Ascending aorta (tissue), 2 donors: Measurements from ENCODE around the gene TGFB3. TPM values are rescaled to one million over a fixed set of nuclear protein-coding genes. Genes with fewer than 3 reads are reported as not detected.

ENCODE experiments used
- DNase-seq, 2 donors: peaks; one replicate each; pipeline ENCODE4 v3.0.0-alpha.2; 2019; ENCODE audit warnings: low spot score in 2 of 2
- H3K27ac ChIP-seq, 2 donors: fragments of 200-600 bp; sonication (generic); one replicate each; pipeline ENCODE4 v1.5.1; 2016 to 2017; ENCODE audit warnings: mild to moderate bottlenecking in 1 of 2
- H3K27me3 ChIP-seq: fragments of 200-600 bp; sonication (generic); one replicate; pipeline ENCODE4 v1.5.1; 2017
- H3K36me3 ChIP-seq, 2 donors: fragments of 200-600 bp; sonication (generic); one replicate each; pipeline ENCODE4 v1.5.1; 2016
- H3K4me1 ChIP-seq, 2 donors: fragments of 200-600 bp; sonication (generic); one replicate each; pipeline ENCODE4 v1.5.1; 2016 to 2017; ENCODE audit warnings: mild to moderate bottlenecking in 1 of 2
- H3K4me3 ChIP-seq, 2 donors: fragments of 200-600 bp; sonication (generic); one replicate each; pipeline ENCODE4 v1.5.1; 2016 to 2017; ENCODE audit warnings: mild to moderate bottlenecking in 1 of 2
- H3K9me3 ChIP-seq, 2 donors: fragments of 200-600 bp; sonication (generic); one replicate each; pipeline ENCODE4 v1.5.1; 2016
- intact Hi-C: fragments of 100-400 bp; cut with DNase I; formaldehyde crosslinking; loops from one replicate; pipeline ENCODE4 v1.15.1; 2023
- total RNA-seq: library from RNA; depleted of rRNA; stranded (reverse); fragments of >200 nt; gene quantifications from one replicate; pipeline ENCODE4 v1.1.0, GENCODE V29; 2016
- TF ChIP-seq, protein P1 (sequence below), 3 experiments: fragments of 200-600 bp in 2 of 3; fragments of 450-650 bp in 1 of 3; sonication (generic) in 2 of 3; IDR thresholded peaks; one replicate each; pipeline ENCODE4 v1.5.1; 2016 to 2019; ENCODE audit warnings: antibody characterized with exemption in 3 of 3, mild to moderate bottlenecking in 1 of 3, moderate library complexity in 1 of 3

Gene TGFB3
- total RNA-seq, 1 donor from 2014 or later, result 108 TPM

DNA sequence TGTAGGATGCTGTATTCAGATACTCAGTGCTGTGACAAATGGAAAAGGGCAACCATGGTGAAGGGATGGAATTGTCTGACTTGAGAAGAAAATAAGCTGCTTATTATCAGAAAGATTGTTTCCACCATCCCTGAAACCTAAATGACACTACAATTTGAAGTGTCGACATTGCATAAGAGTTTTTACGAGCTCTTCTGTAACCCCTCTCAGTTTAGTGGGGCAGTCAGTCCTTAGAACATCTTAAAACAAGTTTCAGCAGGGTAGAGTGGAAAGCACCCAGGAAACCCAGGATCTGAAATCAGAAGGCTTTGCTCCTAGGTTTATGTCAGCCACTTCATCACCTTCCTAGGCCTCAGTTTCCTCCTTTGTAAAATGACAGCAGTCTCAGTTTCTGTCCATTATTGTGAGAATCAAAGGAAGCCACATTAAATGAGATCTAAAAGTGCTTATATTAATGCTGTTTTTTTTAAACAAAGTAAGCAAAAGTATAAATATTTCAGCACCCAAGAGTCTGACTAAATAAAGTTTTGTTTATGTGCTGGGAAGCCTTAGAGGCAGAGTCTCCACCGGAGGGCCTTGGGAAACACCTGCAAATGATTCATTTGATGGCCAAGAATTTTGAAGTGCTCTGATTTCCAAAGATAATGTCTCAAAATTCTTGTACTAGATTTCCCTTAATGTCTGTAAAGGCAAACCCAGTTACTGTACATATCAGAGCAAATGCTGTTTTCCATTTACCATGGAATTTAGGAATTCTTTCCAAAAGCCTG, 5.6 kb upstream of the TGFB3 start:
- TF ChIP-seq, protein P1, sequence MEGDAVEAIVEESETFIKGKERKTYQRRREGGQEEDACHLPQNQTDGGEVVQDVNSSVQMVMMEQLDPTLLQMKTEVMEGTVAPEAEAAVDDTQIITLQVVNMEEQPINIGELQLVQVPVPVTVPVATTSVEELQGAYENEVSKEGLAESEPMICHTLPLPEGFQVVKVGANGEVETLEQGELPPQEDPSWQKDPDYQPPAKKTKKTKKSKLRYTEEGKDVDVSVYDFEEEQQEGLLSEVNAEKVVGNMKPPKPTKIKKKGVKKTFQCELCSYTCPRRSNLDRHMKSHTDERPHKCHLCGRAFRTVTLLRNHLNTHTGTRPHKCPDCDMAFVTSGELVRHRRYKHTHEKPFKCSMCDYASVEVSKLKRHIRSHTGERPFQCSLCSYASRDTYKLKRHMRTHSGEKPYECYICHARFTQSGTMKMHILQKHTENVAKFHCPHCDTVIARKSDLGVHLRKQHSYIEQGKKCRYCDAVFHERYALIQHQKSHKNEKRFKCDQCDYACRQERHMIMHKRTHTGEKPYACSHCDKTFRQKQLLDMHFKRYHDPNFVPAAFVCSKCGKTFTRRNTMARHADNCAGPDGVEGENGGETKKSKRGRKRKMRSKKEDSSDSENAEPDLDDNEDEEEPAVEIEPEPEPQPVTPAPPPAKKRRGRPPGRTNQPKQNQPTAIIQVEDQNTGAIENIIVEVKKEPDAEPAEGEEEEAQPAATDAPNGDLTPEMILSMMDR (IDR thresholded peaks at IDR 0.05), result no peak
- intact Hi-C loops, result loop anchor here (10.0 kb wide), 3 partner anchors 163 to 1393 kb away; no protein-coding TSS in a partner anchor
- H3K4me1 ChIP-seq, result peaks cover 11 to 53% of the 10 kb centered on the region in 2 donors

DNA sequence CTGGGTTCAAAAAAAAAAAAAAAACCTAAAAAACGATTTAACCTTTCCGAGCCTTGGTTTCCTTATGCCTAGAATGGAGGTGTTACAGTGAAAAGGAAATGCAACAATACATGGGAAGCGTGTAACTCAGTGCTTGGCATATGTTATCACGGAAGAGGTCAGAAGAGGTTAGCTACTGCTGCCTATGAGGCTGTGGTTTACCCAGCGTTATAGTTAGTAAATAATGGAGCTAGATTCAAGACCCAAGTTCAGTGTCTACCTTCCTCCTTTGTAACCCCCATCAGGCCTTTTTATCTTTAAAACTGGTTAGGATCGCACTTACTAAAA, 4.6 kb upstream of the TGFB3 start:
- H3K36me3 ChIP-seq, result no peaks in the 10 kb centered on the region

More for the DNA sequence above, 5.6 kb upstream of the TGFB3 start:
- no peak for DNase-seq
- Histone ChIP-seq H3K9me3 (no peaks in the 10 kb centered on the region), H3K27ac (peak overlapping the region; percentile 31 to 100), H3K36me3 (no peaks in the 10 kb centered on the region), H3K4me3 (no peak overlapping the region), H3K27me3 (no peaks in the 10 kb centered on the region)

DNA sequence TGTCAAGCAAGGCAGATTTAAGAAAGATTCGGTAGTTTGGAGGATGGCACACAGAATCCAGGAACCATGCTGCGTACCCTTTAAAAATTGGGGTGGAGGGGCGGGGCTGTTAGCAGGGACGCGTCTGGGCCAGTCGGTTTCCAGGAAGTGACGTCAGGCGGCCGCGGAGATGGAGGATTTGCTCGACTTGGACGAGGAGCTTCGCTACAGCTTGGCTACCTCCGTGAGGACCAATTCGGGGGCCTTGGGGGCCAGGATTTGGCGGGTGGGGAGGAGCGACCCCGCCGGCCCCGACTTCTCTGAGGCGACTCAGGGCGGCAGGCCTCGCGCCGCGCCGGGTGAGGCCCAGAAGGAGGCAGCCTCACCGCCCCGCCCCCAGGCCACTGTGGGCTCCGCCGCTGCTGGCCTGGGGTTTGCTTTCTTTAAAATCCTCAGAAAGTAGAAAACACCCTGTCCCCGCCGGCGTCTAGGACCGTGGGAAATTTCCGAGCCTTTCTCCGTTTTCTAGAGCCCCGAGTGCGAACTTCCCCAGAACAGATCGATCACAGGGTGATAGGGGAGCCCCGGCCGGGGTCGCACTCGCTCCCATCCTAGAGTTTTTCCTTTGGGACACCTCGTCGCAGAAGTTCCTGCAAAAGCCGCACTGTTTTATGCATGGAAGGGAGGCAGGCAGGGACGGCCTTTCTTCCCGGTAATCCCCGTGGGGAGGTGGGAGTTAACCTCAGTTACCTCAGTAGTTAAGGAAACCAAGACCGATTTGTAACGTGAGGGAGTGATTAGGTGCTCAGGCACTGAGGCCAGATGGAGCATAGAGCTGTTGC, 4.0 kb upstream of the TGFB3 start, which contains the start of gene IFT43:
Gene IFT43 (plus strand): TSS at position 146 of the 821 bp plus-strand sequence. CDS start 24 bp downstream, at position 170.
- H3K4me1 ChIP-seq, result peaks cover 11 to 41% of the 10 kb centered on the region in 2 donors
- no peaks in the 10 kb centered on the region for H3K27me3 ChIP-seq
- H3K27ac ChIP-seq, result peak within 1 kb of the TSS; percentile 99 to 100
- no peaks in the 10 kb centered on the region for H3K9me3 ChIP-seq
- H3K4me3 ChIP-seq, result peak within 1 kb of the TSS; percentile 68 to 89
- H3K36me3 ChIP-seq, result no peaks in the 10 kb centered on the region
- intact Hi-C loops, result loop anchor here (10.0 kb wide), 3 partner anchors 161 to 1391 kb away; no protein-coding TSS in a partner anchor
- DNase-seq, result peak; percentile 52 to 97
- TF ChIP-seq, protein P1 (IDR thresholded peaks at IDR 0.05), result no peak

More for the DNA sequence above, 4.6 kb upstream of the TGFB3 start:
- intact Hi-C loops, result loop anchor here (10.0 kb wide), 3 partner anchors 162 to 1392 kb away; no protein-coding TSS in a partner anchor
- Histone ChIP-seq H3K27ac (peak overlapping the region; percentile 99 to 100), H3K4me3 (peak overlapping the region; percentile 68 to 89), H3K9me3 (no peaks in the 10 kb centered on the region), H3K4me1 (peaks cover 8 to 45% of the 10 kb centered on the region in 2 donors), H3K27me3 (no peaks in the 10 kb centered on the region)
- no peak for DNase-seq
- TF ChIP-seq, protein P1 (IDR thresholded peaks at IDR 0.05), result no peak

DNA sequence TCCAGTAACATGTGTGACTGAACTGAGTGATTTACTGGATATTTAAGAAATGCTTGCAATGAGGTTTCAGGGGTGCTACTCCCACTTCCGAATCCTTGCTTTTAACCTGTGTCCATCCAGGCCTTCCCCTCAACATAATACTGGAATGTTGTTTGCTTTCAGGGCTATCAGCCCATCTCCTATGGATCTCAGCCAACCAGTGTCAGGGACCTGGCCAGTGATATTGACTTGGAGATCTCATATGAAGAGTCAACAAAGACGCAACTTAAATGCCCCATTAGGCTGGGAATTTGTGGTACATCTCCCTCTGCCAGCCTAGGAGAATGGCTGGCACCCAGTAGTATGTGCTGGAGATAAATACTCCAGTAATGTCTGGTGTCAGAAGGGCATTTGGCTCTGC, 2.9 kb upstream of the TGFB3 start:
- intact Hi-C loops, result loop anchor here (10.0 kb wide), 3 partner anchors 160 to 1390 kb away; no protein-coding TSS in a partner anchor
- H3K27ac ChIP-seq, result peak overlapping the region; percentile 99 to 100
- no peaks in the 10 kb centered on the region for H3K36me3 ChIP-seq

DNA sequence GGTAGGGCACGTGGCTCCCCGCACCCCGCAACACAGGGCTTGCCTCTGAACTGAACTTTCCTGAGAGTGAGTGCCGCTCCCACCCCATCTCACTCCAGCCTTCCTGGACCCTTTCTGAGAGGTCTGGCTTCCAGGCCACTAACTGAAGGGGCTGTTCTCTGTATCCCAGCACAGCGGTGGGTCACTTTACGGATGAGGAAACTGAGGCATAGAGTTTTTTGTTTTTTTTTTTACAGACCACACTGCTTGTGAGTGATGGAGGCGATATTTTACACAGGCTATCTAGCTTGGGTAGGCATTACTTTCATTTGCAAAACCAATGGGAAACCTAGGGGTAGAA, 1.2 kb upstream of the TGFB3 start:
- intact Hi-C loops, result loop anchor here (2.0 to 10.0 kb wide), 5 partner anchors 158 to 1388 kb away; partner anchors contain the start of genes ERG28, FLVCR2 and TTLL5
- Histone ChIP-seq H3K4me1 (peaks cover 14 to 36% of the 10 kb centered on the region in 2 donors), H3K9me3 (no peaks in the 10 kb centered on the region), H3K27me3 (no peaks in the 10 kb centered on the region), H3K27ac (peak overlapping the region; percentile 99 to 100), H3K4me3 (peak overlapping the region; percentile 81 to 88), H3K36me3 (no peaks in the 10 kb centered on the region)
- no peak for DNase-seq
- TF ChIP-seq, protein P1 (IDR thresholded peaks at IDR 0.05), result no peak

More for the DNA sequence above, 2.9 kb upstream of the TGFB3 start:
- H3K4me1 ChIP-seq, result peaks cover 11 to 35% of the 10 kb centered on the region in 2 donors
- DNase-seq, result no peak
- H3K4me3 ChIP-seq, result no peak overlapping the region
- H3K9me3 ChIP-seq, result no peaks in the 10 kb centered on the region
- TF ChIP-seq, protein P1 (IDR thresholded peaks at IDR 0.05), result no peak
- H3K27me3 ChIP-seq, result no peaks in the 10 kb centered on the region
